Neural crest cell (in vitro differentiated cells): ENCODE data around the gene DLG5. TPM values are rescaled to one million over a fixed set of nuclear protein-coding genes. Genes with fewer than 3 reads are reported as not detected.
A peak's percentile ranks its signal among the peaks of the same experiment; 100 is the strongest.

Experiments
- DNase-seq: peaks from one replicate; pipeline ENCODE4 v3.0.0; 2021; ENCODE audit warnings: low read depth, mixed read lengths, low spot score
- H3K27ac Mint-ChIP-seq: one replicate; pipeline ENCODE4 v1.8.0; 2021; ENCODE audit warnings: mild to moderate bottlenecking, mixed read lengths; ENCODE audit not compliant: unreplicated experiment
- H3K27me3 Mint-ChIP-seq: 2 replicates; pipeline ENCODE4 v1.8.0; 2021; ENCODE audit warnings: low read depth, mild to moderate bottlenecking, mixed read lengths
- H3K36me3 Mint-ChIP-seq: 2 replicates; pipeline ENCODE4 v1.8.0; 2021; ENCODE audit warnings: low read depth, mild to moderate bottlenecking, mixed read lengths
- H3K4me1 Mint-ChIP-seq: 2 replicates; pipeline ENCODE4 v1.8.0; 2021; ENCODE audit warnings: mixed read lengths
- H3K4me3 Mint-ChIP-seq: one replicate; pipeline ENCODE4 v1.8.0; 2021; ENCODE audit warnings: mild to moderate bottlenecking, mixed read lengths
- H3K9me3 Mint-ChIP-seq: 2 replicates; pipeline ENCODE4 v1.8.0; 2021; ENCODE audit warnings: mixed read lengths
- CTCF ChIP-seq: fragments of 200-600 bp; sonication (generic); conservative IDR thresholded peaks from 2 replicates; pipeline ENCODE4 v1.5.0; 2021; ENCODE audit warnings: antibody characterized with exemption, mild to moderate bottlenecking
- total RNA-seq: library from RNA; stranded (reverse); gene quantifications from 2 replicates; pipeline ENCODE4 v1.2.1, GENCODE V29; 2021

DLG5 gene
- total RNA-seq, 1 donor from 2014 or later: 87.3 TPM

- Mint-ChIP-seq H3K27ac (peak overlapping the region; percentile 50), H3K4me3 (no peak overlapping the region), H3K4me1 (peaks cover 29% of the 10 kb centered on the region), H3K9me3 (no peaks in the 10 kb centered on the region), H3K27me3 (no peaks in the 10 kb centered on the region), H3K36me3 (no peaks in the 10 kb centered on the region)
- TF ChIP-seq CTCF: no peak
- DNase-seq: no peak
Measured at GRCh38 chr10:77901743-77902142, 24.8 kb downstream of the DLG5 start.

- Mint-ChIP-seq H3K27me3 (no peaks in the 10 kb centered on the region), H3K36me3 (peaks cover 2% of the 10 kb centered on the region), H3K9me3 (no peaks in the 10 kb centered on the region), H3K4me3 (no peak overlapping the region), H3K4me1 (peaks cover 42% of the 10 kb centered on the region), H3K27ac (no peak overlapping the region)
- no peak for TF ChIP-seq CTCF
- DNase-seq: no peak
Measured at GRCh38 chr10:77899690-77900089, 26.9 kb downstream of the DLG5 start.

GRCh38 chr10:77899080-77899477, 27.5 kb downstream of the DLG5 start:
- Mint-ChIP-seq H3K9me3 (no peaks in the 10 kb centered on the region), H3K27me3 (no peaks in the 10 kb centered on the region), H3K4me3 (no peak overlapping the region), H3K36me3 (peaks cover 2% of the 10 kb centered on the region), H3K4me1 (peaks cover 47% of the 10 kb centered on the region), H3K27ac (no peak overlapping the region)
- no peak for TF ChIP-seq CTCF
- no peak for DNase-seq

- Mint-ChIP-seq H3K27ac (no peak overlapping the region), H3K9me3 (no peaks in the 10 kb centered on the region), H3K4me3 (no peak overlapping the region), H3K4me1 (peaks cover 49% of the 10 kb centered on the region), H3K36me3 (peaks cover 2% of the 10 kb centered on the region), H3K27me3 (no peaks in the 10 kb centered on the region)
- TF ChIP-seq CTCF: no peak
- no peak for DNase-seq
Measured at GRCh38 chr10:77898323-77899079, 28.1 kb downstream of the DLG5 start.

- Mint-ChIP-seq H3K9me3 (no peaks in the 10 kb centered on the region), H3K4me3 (no peak overlapping the region), H3K36me3 (peaks cover 2% of the 10 kb centered on the region), H3K27me3 (no peaks in the 10 kb centered on the region), H3K4me1 (peaks cover 66% of the 10 kb centered on the region), H3K27ac (no peak overlapping the region)
- no peak for DNase-seq
- no peak for TF ChIP-seq CTCF
Measured at GRCh38 chr10:77896058-77896457, 30.5 kb downstream of the DLG5 start.
